ENCODE measurements around the gene DYNLRB2.
A peak's percentile ranks its signal among the peaks of the same experiment; 100 is the strongest.

DYNLRB2 gene

DNA sequence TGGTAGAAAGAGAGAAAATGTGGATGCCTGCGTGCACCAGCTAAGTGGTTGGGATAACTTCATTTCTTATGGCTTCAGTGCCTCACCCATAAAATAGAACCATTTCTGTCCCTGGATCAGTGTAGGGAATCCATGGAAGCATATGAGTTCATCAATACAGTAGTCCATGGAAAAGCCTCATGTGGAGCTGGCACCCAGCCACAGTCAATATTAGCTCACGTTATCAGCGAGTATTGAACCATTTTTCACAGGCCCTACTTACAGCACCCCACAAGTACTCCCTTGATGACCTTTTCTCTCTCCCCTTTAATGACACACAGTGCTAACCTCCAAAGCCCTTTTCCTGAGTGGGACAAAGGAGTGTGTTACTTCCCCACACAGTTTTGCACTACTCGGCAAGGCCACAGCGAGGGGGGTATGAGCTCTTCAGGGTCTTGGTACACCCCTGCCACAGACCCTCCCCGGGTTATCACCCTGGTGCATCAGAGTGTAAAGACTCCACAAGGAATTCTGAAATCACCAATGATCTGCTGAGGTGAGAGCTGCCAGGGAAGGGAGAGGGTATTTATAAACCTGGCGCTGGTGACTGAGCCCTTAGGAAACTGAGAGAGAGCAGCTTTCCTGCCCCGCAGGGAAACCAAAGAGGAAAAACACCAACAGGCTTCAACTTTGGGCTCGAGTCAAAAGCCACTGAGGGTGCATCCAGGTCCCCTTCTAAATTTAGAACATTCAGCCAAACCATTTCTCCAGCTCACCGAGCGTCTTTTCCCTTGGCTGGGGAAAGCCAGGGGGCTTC is 36.9 kb downstream of the DYNLRB2 start:
- no peak for DNase-seq (ENCODE audit: low read depth)
- no peak overlapping the region for H3K4me3 ChIP-seq (replicated peaks; ENCODE audit: low read depth, low read length)
- no peak for TF ChIP-seq CTCF (IDR thresholded peaks at IDR 0.05; ENCODE audit: low read length, missing control alignments)

- TF ChIP-seq CTCF (IDR thresholded peaks at IDR 0.05; ENCODE audit: low read length, missing control alignments) = no peak
- no peak overlapping the region for H3K4me3 ChIP-seq (replicated peaks; ENCODE audit: low read depth, low read length)
- DNase-seq (ENCODE audit: low read depth) = peak; percentile 22
These were observed 39.5 kb downstream of the DYNLRB2 start for GRCh38 chr16:80580109-80580832.

DNA sequence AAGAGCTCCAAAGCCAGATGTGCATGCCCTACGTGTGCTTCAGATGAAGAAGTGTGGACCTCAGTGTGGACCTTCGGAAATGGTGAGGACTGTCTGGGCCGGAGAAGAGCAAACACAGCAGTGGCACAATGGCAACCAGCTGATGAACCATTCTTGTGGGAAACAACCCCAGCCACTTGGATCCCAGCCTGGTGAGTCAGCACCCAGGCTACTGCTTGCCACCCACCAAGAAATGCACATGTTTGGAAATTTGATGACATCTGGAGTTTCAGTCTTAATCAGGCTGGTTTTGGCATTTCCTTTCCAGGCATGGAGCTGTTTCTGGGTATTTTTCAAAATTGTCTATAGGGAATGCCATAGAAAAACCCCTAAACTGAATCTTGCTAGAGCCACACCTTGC is 42.7 kb downstream of the DYNLRB2 start:
- DNase-seq (ENCODE audit: low read depth) = peak; percentile 42

DNA sequence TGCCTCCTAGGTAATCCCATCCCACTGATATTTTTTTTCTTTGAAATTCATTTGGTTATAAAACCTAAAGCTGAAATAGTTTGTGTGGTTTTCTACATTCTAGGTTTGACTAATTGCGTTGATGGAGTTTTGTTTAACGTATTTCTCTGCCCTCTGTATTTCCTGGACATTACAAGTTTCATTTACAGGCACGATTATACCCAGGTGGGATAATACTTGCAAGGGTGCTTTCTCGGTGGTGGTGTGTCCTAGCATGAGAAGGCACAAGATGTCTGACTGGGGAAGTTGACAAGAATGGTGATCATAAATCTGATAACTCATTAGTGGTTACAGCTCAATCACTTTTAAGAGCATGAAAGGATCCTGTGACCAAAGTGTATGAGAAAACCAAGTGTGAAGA is 45.0 kb downstream of the DYNLRB2 start:
- DNase-seq (ENCODE audit: low read depth) = no peak
- TF ChIP-seq CTCF (IDR thresholded peaks at IDR 0.05; ENCODE audit: low read length, missing control alignments) = no peak
- no peak overlapping the region for H3K4me3 ChIP-seq (replicated peaks; ENCODE audit: low read depth, low read length)

More for the DNA sequence above, 42.7 kb downstream of the DYNLRB2 start:
- no peak overlapping the region for H3K4me3 ChIP-seq (replicated peaks; ENCODE audit: low read depth, low read length)
- TF ChIP-seq CTCF (IDR thresholded peaks at IDR 0.05; ENCODE audit: low read length, missing control alignments) = no peak

DNA sequence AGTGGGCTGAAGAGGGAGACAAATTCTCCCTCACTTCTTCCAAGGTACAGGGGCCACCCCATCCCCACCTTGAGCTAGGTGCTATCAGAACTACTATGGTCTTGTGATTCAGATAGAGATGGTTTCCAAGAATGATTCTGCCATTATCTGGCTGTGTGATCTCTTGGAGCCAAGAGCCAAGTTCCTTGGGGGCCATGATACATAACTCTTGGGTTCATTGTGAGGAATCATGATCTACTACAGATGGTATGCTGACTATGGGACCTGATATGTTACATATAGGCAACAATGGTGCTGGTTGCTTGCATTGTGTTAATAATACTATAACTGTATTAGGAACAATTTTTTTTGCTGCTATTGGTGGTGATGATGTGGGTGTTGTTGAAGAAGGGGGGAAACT is 45.7 kb downstream of the DYNLRB2 start:
- TF ChIP-seq CTCF (IDR thresholded peaks at IDR 0.05; ENCODE audit: low read length, missing control alignments) = no peak
- H3K4me3 ChIP-seq (replicated peaks; ENCODE audit: low read depth, low read length) = no peak overlapping the region
- DNase-seq (ENCODE audit: low read depth) = no peak

GRCh38 chr16:80587071-80587470 is 46.3 kb downstream of the DYNLRB2 start:
- no peak for DNase-seq (ENCODE audit: low read depth)
- TF ChIP-seq CTCF (IDR thresholded peaks at IDR 0.05; ENCODE audit: low read length, missing control alignments) = no peak
- no peak overlapping the region for H3K4me3 ChIP-seq (replicated peaks; ENCODE audit: low read depth, low read length)
